T-cell (primary cell): ENCODE results near the gene MEAK7. TPM values are rescaled to one million over a fixed set of nuclear protein-coding genes. Genes with fewer than 3 reads are reported as not detected.
"Not testable (repeated sequence)": the region's sequence is repeated elsewhere in the genome, so short reads cannot be mapped to it uniquely, and the experiment has no call there.

Source experiments
- ATAC-seq, 4 experiments: fragments of 200-7000 bp in 3 of 4; fragments of 150-1000 bp in 1 of 4; cut with Tn5 transposase; replicated peaks in 1 of 4; 1 replicate in 3 of 4; 2 replicates in 1 of 4; pipeline ENCODE4 v1.10.0; 2021; ENCODE audit warnings: moderate library complexity in 3 of 4, mild to moderate bottlenecking in 2 of 4, moderate number of reproducible peaks in 1 of 4
- CTCF ChIA-PET, 2 donors: fragments of 300-600 bp; sonication (Branson Sonifier 250); formaldehyde crosslinking; loops; one replicate each; lab custom pipeline; 2022; ENCODE audit warnings: antibody characterized with exemption in 2 of 2; lab: Charles Lee
- POLR2A ChIA-PET, 2 donors: fragments of 300-600 bp; sonication (Branson Sonifier 250); formaldehyde crosslinking; loops; one replicate each; lab custom pipeline; 2022; ENCODE audit warnings: antibody characterized with exemption in 2 of 2; lab: Charles Lee
- DNase-seq, 35 experiments: peaks; one replicate each; pipeline versions ENCODE4 v3.0.0 to v3.0.0-alpha.2; 2013 to 2023
- H3K27ac ChIP-seq: one replicate; pipeline ENCODE4 v1.5.1; 2013; ENCODE audit warnings: low read length
- H3K27me3 ChIP-seq, 2 experiments: replicated peaks in 1 of 2; 1 replicate in 1 of 2; 2 replicates in 1 of 2; pipeline versions ENCODE4 v1.6.1 to v1.7.0; 2013; ENCODE audit warnings: low read length in 1 of 2, mixed read lengths in 1 of 2; ENCODE audit not compliant: control insufficient read depth in 2 of 2, insufficient read depth in 2 of 2; ENCODE audit errors: extremely low read depth in 1 of 2
- H3K36me3 ChIP-seq, 2 donors: 1 replicate in 1 of 2; 2 replicates in 1 of 2; pipeline versions ENCODE4 v1.6.1 to v1.7.0; 2013; ENCODE audit warnings: low read length in 1 of 2; ENCODE audit not compliant: control insufficient read depth in 2 of 2, insufficient read depth in 1 of 2; ENCODE audit errors: extremely low read depth in 1 of 2
- H3K4me1 ChIP-seq, 2 experiments: 1 replicate in 1 of 2; 2 replicates in 1 of 2; pipeline versions ENCODE4 v1.6.1 to v1.7.0; 2013; ENCODE audit warnings: low read length in 2 of 2, mixed read lengths in 1 of 2; ENCODE audit not compliant: insufficient read depth in 2 of 2, control insufficient read depth in 1 of 2; ENCODE audit errors: extremely low read depth in 1 of 2
- H3K4me3 ChIP-seq, 2 donors: 1 replicate in 1 of 2; 2 replicates in 1 of 2; pipeline versions ENCODE4 v1.5.1 to v1.7.0; 2013; ENCODE audit warnings: mild to moderate bottlenecking in 2 of 2, low read length in 1 of 2, moderate library complexity in 1 of 2; ENCODE audit not compliant: control insufficient read depth in 1 of 2; ENCODE audit errors: extremely low read depth in 1 of 2
- H3K9me3 ChIP-seq: 2 replicates; pipeline ENCODE4 v1.7.0; 2013
- H3K27ac Mint-ChIP-seq, 2 donors: one replicate each; pipeline ENCODE4 v1.8.0; 2020 to 2021; ENCODE audit warnings: mild to moderate bottlenecking in 2 of 2, mixed read lengths in 2 of 2
- H3K27me3 Mint-ChIP-seq, 2 donors: one replicate each; pipeline ENCODE4 v1.8.0; 2021 to 2022; ENCODE audit warnings: mixed read lengths in 2 of 2
- H3K36me3 Mint-ChIP-seq: one replicate; pipeline ENCODE4 v1.8.0; 2021; ENCODE audit warnings: mixed read lengths
- H3K4me1 Mint-ChIP-seq, 3 donors: one replicate each; pipeline ENCODE4 v1.8.0; 2020 to 2022; ENCODE audit warnings: mixed read lengths in 3 of 3, mild to moderate bottlenecking in 1 of 3
- H3K4me3 Mint-ChIP-seq, 3 donors: one replicate each; pipeline ENCODE4 v1.8.0; 2020 to 2022; ENCODE audit warnings: mild to moderate bottlenecking in 3 of 3, mixed read lengths in 3 of 3, moderate library complexity in 3 of 3
- H3K9me3 Mint-ChIP-seq, 3 donors: one replicate each; pipeline ENCODE4 v1.8.0; 2020 to 2022; ENCODE audit warnings: mixed read lengths in 3 of 3
- WGBS: methylation state at CpG from one replicate; pipeline ENCODE4 v1.1.5; 2013; ENCODE audit warnings: missing lambda C conversion rate; ENCODE audit not compliant: insufficient coverage; 5-methylcytosine and 5-hydroxymethylcytosine counted together
- total RNA-seq, 35 experiments: library from RNA in 6 of 35; stranded (reverse) in 6 of 35; fragments of 120-200 nt in 1 of 35; gene quantifications; one replicate each; pipeline versions ENCODE4 v1.2.1 to v1.2.4 and lab custom pipeline; 2013 to 2026

Gene MEAK7
- total RNA-seq, 5 donors from 2014 or later (not counting 1 experiment from before 2014, with no cell fraction given): 6.2 to 12.3 (median 10.2) TPM

- Mint-ChIP-seq H3K27ac (no peak overlapping the region), H3K4me1 (peaks cover 9 to 17% (median 13%) of the 10 kb centered on the region in 3 donors), H3K27me3 (no peaks in the 10 kb centered on the region), H3K4me3 (no peak overlapping the region), H3K9me3 (peaks cover 4 to 5% (median 5%) of the 10 kb centered on the region in 3 donors), H3K36me3 (peaks cover 7% of the 10 kb centered on the region)
- Histone ChIP-seq H3K27ac (no peak overlapping the region), H3K27me3 (no peaks in the 10 kb centered on the region), H3K9me3 (no peaks in the 10 kb centered on the region), H3K4me1 (peaks cover 7 to 9% of the 10 kb centered on the region in 2 experiments), H3K4me3 (no peak overlapping the region), H3K36me3 (no peaks in the 10 kb centered on the region)
- 71% methylated on average over 11 of the region's 14 CpGs for WGBS
- ChIA-PET CTCF (no interaction called here), POLR2A (interaction anchor here in 1 of 2 donors (0.6 kb wide), 1 partner anchor 126 kb away, joined by 4 read pairs; no protein-coding TSS in a partner anchor)
- ATAC-seq (peak in 3 of 4 experiments; percentile 19 to 48 (median 29)), DNase-seq (no peak)
These were observed 20.0 kb upstream of the MEAK7 start for GRCh38 chr16:84524346-84524920.

GRCh38 chr16:84521497-84521770 lies 17.0 kb upstream of the MEAK7 start:
- WGBS: 100% methylated on average over 2 of the region's 4 CpGs
- no peaks in the 10 kb centered on the region for H3K9me3 ChIP-seq
- H3K4me3 Mint-ChIP-seq: no peak overlapping the region
- DNase-seq (no peak), ATAC-seq (no peak)
- H3K36me3 ChIP-seq: no peaks in the 10 kb centered on the region
- H3K27ac ChIP-seq: no peak overlapping the region
- peaks cover 21 to 35% of the 10 kb centered on the region in 2 experiments for H3K4me1 ChIP-seq
- H3K4me3 ChIP-seq: no peak overlapping the region
- ChIA-PET CTCF (no interaction called here), POLR2A (no interaction called here)
- H3K27ac Mint-ChIP-seq: peak overlapping the region in 1 of 2 donors; percentile 52
- H3K9me3 Mint-ChIP-seq: no peaks in the 10 kb centered on the region
- H3K27me3 Mint-ChIP-seq: no peaks in the 10 kb centered on the region
- no peaks in the 10 kb centered on the region for H3K27me3 ChIP-seq
- H3K36me3 Mint-ChIP-seq: no peaks in the 10 kb centered on the region
- peaks cover 32 to 37% (median 37%) of the 10 kb centered on the region in 3 donors for H3K4me1 Mint-ChIP-seq

GRCh38 chr16:84520725-84521496 lies 16.5 kb upstream of the MEAK7 start:
- Mint-ChIP-seq H3K4me1 (peaks cover 36 to 40% (median 40%) of the 10 kb centered on the region in 3 donors), H3K27ac (peak overlapping the region; percentile 4 to 91), H3K27me3 (no peaks in the 10 kb centered on the region), H3K4me3 (no peak overlapping the region), H3K9me3 (no peaks in the 10 kb centered on the region), H3K36me3 (no peaks in the 10 kb centered on the region)
- ATAC-seq: no peak
- POLR2A ChIA-PET: no interaction called here
- Histone ChIP-seq H3K4me1 (peaks cover 24 to 38% of the 10 kb centered on the region in 2 experiments), H3K27me3 (no peaks in the 10 kb centered on the region), H3K27ac (no peak overlapping the region), H3K36me3 (no peaks in the 10 kb centered on the region), H3K9me3 (no peaks in the 10 kb centered on the region), H3K4me3 (no peak overlapping the region)
- no peak for DNase-seq
- whole genome bisulfite sequencing: 75% methylated on average over 13 of the region's 17 CpGs
- CTCF ChIA-PET: interaction anchor here in 1 of 2 donors (0.5 to 1.1 kb wide), 4 partner anchors 10 to 486 kb away, joined by 3 to 8 read pairs (median 6); no protein-coding TSS in a partner anchor

- H3K36me3 Mint-ChIP-seq: no peaks in the 10 kb centered on the region
- H3K27ac Mint-ChIP-seq: peak overlapping the region; percentile 6 to 91
- CTCF ChIA-PET: interaction anchor here (1.0 to 1.8 kb wide), 5 partner anchors 9 to 101 kb away, joined by 3 to 7 read pairs (median 5); no protein-coding TSS in a partner anchor
- H3K4me1 ChIP-seq: peaks cover 29 to 49% of the 10 kb centered on the region in 2 experiments
- H3K27ac ChIP-seq: no peak overlapping the region
- H3K27me3 Mint-ChIP-seq: no peaks in the 10 kb centered on the region
- H3K27me3 ChIP-seq: no peaks in the 10 kb centered on the region
- DNase-seq: peak in 1 of 35 experiments; percentile 24
- POLR2A ChIA-PET: interaction anchor here in 1 of 2 donors (1.5 kb wide), 1 partner anchor 32 kb away, joined by 3 read pairs; no protein-coding TSS in a partner anchor
- no peaks in the 10 kb centered on the region for H3K9me3 Mint-ChIP-seq
- no peak for ATAC-seq
- no peak overlapping the region for H3K4me3 ChIP-seq
- peaks cover 45 to 49% (median 49%) of the 10 kb centered on the region in 3 donors for H3K4me1 Mint-ChIP-seq
- no peaks in the 10 kb centered on the region for H3K9me3 ChIP-seq
- peak overlapping the region in 1 of 3 donors; percentile 63 for H3K4me3 Mint-ChIP-seq
- H3K36me3 ChIP-seq: no peaks in the 10 kb centered on the region
- 61% methylated on average over 10 of the region's 11 CpGs for WGBS
These were observed 15.4 kb upstream of the MEAK7 start for GRCh38 chr16:84519855-84520254.

- Mint-ChIP-seq H3K9me3 (no peaks in the 10 kb centered on the region), H3K36me3 (no peaks in the 10 kb centered on the region), H3K27ac (peak overlapping the region; percentile 80 to 91), H3K4me3 (peak overlapping the region in 2 of 3 donors; percentile 28 to 63), H3K27me3 (no peaks in the 10 kb centered on the region), H3K4me1 (peaks cover 55 to 59% (median 55%) of the 10 kb centered on the region in 3 donors)
- Histone ChIP-seq H3K27ac (peak overlapping the region; percentile 69), H3K4me3 (no peak overlapping the region), H3K27me3 (no peaks in the 10 kb centered on the region), H3K4me1 (peaks cover 37 to 59% of the 10 kb centered on the region in 2 experiments), H3K9me3 (no peaks in the 10 kb centered on the region), H3K36me3 (no peaks in the 10 kb centered on the region)
- ChIA-PET POLR2A (interaction anchor here (0.6 to 1.5 kb wide), 2 partner anchors 23 to 33 kb away, joined by 3 to 4 read pairs; no protein-coding TSS in a partner anchor), CTCF (interaction anchor here (0.7 to 1.8 kb wide), 9 partner anchors 9 to 208 kb away, joined by 3 to 7 read pairs (median 4); no protein-coding TSS in a partner anchor)
- DNase-seq (peak; percentile 44 to 84 (median 67)), ATAC-seq (peak; percentile 51 to 64 (median 62))
- 4% methylated on average over 8 of the region's 17 CpGs for WGBS
These were observed 14.4 kb upstream of the MEAK7 start for GRCh38 chr16:84518804-84519341.

- no CpG with 5 or more reads among the region's 3 CpGs for WGBS
- not testable (repeated sequence) for H3K27me3 Mint-ChIP-seq, H3K9me3 Mint-ChIP-seq, H3K4me3 ChIP-seq, H3K36me3 Mint-ChIP-seq, H3K9me3 ChIP-seq, ATAC-seq, DNase-seq, H3K27me3 ChIP-seq, H3K36me3 ChIP-seq
- CTCF ChIA-PET: interaction anchor here (0.9 to 1.8 kb wide), 7 partner anchors 10 to 208 kb away, joined by 3 to 11 read pairs (median 4); no protein-coding TSS in a partner anchor
- POLR2A ChIA-PET: interaction anchor here (0.6 to 1.5 kb wide), 2 partner anchors 23 to 34 kb away, joined by 3 to 4 read pairs; no protein-coding TSS in a partner anchor
- H3K4me1 ChIP-seq: peaks cover 44 to 65% of the 10 kb centered on the region in 2 experiments
- peak overlapping the region; percentile 69 for H3K27ac ChIP-seq
- Mint-ChIP-seq H3K27ac (peak overlapping the region; percentile 76 to 91), H3K4me3 (peak overlapping the region in 1 of 3 donors; percentile 63), H3K4me1 (peaks cover 62 to 65% (median 62%) of the 10 kb centered on the region in 3 donors)
These were observed 13.8 kb upstream of the MEAK7 start for GRCh38 chr16:84518220-84518619.
